Esophagus muscularis mucosa (tissue), 4 donors: Measurements from ENCODE around the gene C12orf60. TPM values are rescaled to one million over a fixed set of nuclear protein-coding genes. Genes with fewer than 3 reads are reported as not detected.
A peak's percentile ranks its signal among the peaks of the same experiment; 100 is the strongest.
"Not testable (repeated sequence)": the region's sequence is repeated elsewhere in the genome, so short reads cannot be mapped to it uniquely, and the experiment has no call there.

Source experiments
- DNase-seq: peaks from one replicate; pipeline ENCODE4 v3.0.0-alpha.2; 2017; ENCODE audit errors: extremely low spot score
- H3K27ac ChIP-seq, 4 donors: fragments of 200-600 bp; sonication (generic); replicated peaks in 1 of 4; 1 replicate in 3 of 4; 2 replicates in 1 of 4; pipeline ENCODE4 v1.5.1; 2016 to 2019; ENCODE audit warnings: mild to moderate bottlenecking in 1 of 4
- H3K27me3 ChIP-seq, 4 donors: fragments of 200-600 bp; sonication (generic); one replicate each; pipeline versions ENCODE4 v1.5.1 to v1.6.0; 2016 to 2019
- H3K36me3 ChIP-seq, 4 donors: fragments of 200-600 bp; sonication (generic); one replicate each; pipeline ENCODE4 v1.5.1; 2016 to 2019
- H3K4me1 ChIP-seq, 4 donors: fragments of 200-600 bp; sonication (generic); one replicate each; pipeline ENCODE4 v1.5.1; 2016 to 2019
- H3K4me3 ChIP-seq, 4 donors: fragments of 200-600 bp; sonication (generic); 1 replicate in 2 of 4; 2 replicates in 2 of 4; pipeline ENCODE4 v1.5.1; 2016 to 2019; ENCODE audit warnings: mild to moderate bottlenecking in 4 of 4, moderate library complexity in 1 of 4
- H3K9me3 ChIP-seq, 4 donors: fragments of 200-600 bp; sonication (generic); 1 replicate in 3 of 4; 2 replicates in 1 of 4; pipeline ENCODE4 v1.5.1; 2016 to 2019
- EP300 ChIP-seq: sonication (generic); formaldehyde crosslinking; IDR thresholded peaks from one replicate; pipeline ENCODE4 v1.6.1; 2017; ENCODE audit warnings: antibody characterized with exemption
- POLR2A ChIP-seq: fragments of 450-650 bp; IDR thresholded peaks from one replicate; pipeline ENCODE4 v1.6.1; 2017; ENCODE audit warnings: antibody characterized with exemption, moderate library complexity, mild to moderate bottlenecking, low read depth
- POLR2AphosphoS5 ChIP-seq, 2 donors: sonication (generic); formaldehyde crosslinking; IDR thresholded peaks; one replicate each; pipeline ENCODE4 v1.6.1; 2017; ENCODE audit warnings: antibody characterized with exemption in 2 of 2
- WGBS: methylation state at CpG from one replicate; pipeline ENCODE4 v1.1.5; 2018; 5-methylcytosine and 5-hydroxymethylcytosine counted together
- intact Hi-C: fragments of 100-400 bp; cut with DNase I; formaldehyde crosslinking; loops from one replicate; pipeline ENCODE4 v1.15.1; 2023
- total RNA-seq, 4 donors: library from RNA; depleted of rRNA; stranded (reverse); fragments of >200 nt; gene quantifications; one replicate each; pipeline versions ENCODE4 v1.1.0 to v1.2.1, GENCODE V29; 2016
- TF ChIP-seq, protein P1 (sequence below), 3 experiments: fragments of 200-600 bp in 2 of 3; fragments of 450-650 bp in 1 of 3; sonication (generic) in 2 of 3; IDR thresholded peaks; one replicate each; pipeline ENCODE4 v1.5.1; 2017 to 2019; ENCODE audit warnings: antibody characterized with exemption in 3 of 3, mild to moderate bottlenecking in 2 of 3, moderate library complexity in 1 of 3

Gene C12orf60
- total RNA-seq: 1 to 10 TPM in 2 of 4 donors, under 1 TPM in 2; 0.66 to 2.1 (median 1.1) TPM

- peaks cover 0 to 22% (median 11%) of the 10 kb centered on the region in 4 donors for H3K36me3 ChIP-seq
- H3K9me3 ChIP-seq: no peaks in the 10 kb centered on the region
- WGBS: under 1% methylated on average over 44 of the region's 50 CpGs
- peak within 1 kb of the TSS; percentile 82 to 96 (median 85) for H3K4me3 ChIP-seq
- H3K4me1 ChIP-seq: peaks cover 13 to 24% (median 22%) of the 10 kb centered on the region in 4 donors
- peak; percentile 99 for DNase-seq
- H3K27ac ChIP-seq: peak within 1 kb of the TSS; percentile 91 to 96 (median 92)
- TF ChIP-seq EP300 (no peak), POLR2A (peak; percentile 13), POLR2AphosphoS5 (IDR thresholded peaks at IDR 0.05) (peak; percentile 89 to 96)
- TF ChIP-seq, protein P1, sequence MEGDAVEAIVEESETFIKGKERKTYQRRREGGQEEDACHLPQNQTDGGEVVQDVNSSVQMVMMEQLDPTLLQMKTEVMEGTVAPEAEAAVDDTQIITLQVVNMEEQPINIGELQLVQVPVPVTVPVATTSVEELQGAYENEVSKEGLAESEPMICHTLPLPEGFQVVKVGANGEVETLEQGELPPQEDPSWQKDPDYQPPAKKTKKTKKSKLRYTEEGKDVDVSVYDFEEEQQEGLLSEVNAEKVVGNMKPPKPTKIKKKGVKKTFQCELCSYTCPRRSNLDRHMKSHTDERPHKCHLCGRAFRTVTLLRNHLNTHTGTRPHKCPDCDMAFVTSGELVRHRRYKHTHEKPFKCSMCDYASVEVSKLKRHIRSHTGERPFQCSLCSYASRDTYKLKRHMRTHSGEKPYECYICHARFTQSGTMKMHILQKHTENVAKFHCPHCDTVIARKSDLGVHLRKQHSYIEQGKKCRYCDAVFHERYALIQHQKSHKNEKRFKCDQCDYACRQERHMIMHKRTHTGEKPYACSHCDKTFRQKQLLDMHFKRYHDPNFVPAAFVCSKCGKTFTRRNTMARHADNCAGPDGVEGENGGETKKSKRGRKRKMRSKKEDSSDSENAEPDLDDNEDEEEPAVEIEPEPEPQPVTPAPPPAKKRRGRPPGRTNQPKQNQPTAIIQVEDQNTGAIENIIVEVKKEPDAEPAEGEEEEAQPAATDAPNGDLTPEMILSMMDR (IDR thresholded peaks at IDR 0.05): peak in 1 of 3 experiments; percentile 13
- intact Hi-C loops: loop anchor here (5.0 kb wide), 1 partner anchor 36 kb away; no protein-coding TSS in a partner anchor
- H3K27me3 ChIP-seq: no peaks in the 10 kb centered on the region
These were observed at the start of gene C12orf60, which contains the start of gene WBP11 for GRCh38 chr12:14803011-14803829. Gene C12orf60, plus strand, starts transcription at chr12:14803670. Its CDS starts 19,266 bp downstream, at chr12:14822936. Gene WBP11, minus strand, starts transcription at chr12:14803478. Its CDS starts 2,095 bp downstream, at chr12:14801383.

GRCh38 chr12:14756334-14757143 lies 46.9 kb upstream of the C12orf60 start:
- intact Hi-C loops: no loop called here
- TF ChIP-seq, protein P1 (IDR thresholded peaks at IDR 0.05): peak in 1 of 3 experiments; percentile 35
- no peak for TF ChIP-seq POLR2AphosphoS5 (IDR thresholded peaks at IDR 0.05)
- no peak for DNase-seq
- peaks cover 0 to under 1% (median 0%) of the 10 kb centered on the region in 4 donors for H3K36me3 ChIP-seq
- no peak overlapping the region for H3K4me3 ChIP-seq
- H3K9me3 ChIP-seq: no peaks in the 10 kb centered on the region
- peaks cover 0 to 7% (median 3%) of the 10 kb centered on the region in 4 donors for H3K4me1 ChIP-seq
- WGBS: 53% methylated on average over 17 of the region's 17 CpGs
- H3K27me3 ChIP-seq: no peaks in the 10 kb centered on the region
- H3K27ac ChIP-seq: no peak overlapping the region

- 80% methylated on average over 6 of the region's 6 CpGs for WGBS
- H3K36me3 ChIP-seq, intact Hi-C loops, H3K9me3 ChIP-seq, DNase-seq, H3K4me3 ChIP-seq, H3K27me3 ChIP-seq, H3K4me1 ChIP-seq, H3K27ac ChIP-seq: not testable (repeated sequence)
These were observed 43.7 kb upstream of the C12orf60 start for GRCh38 chr12:14759711-14760280.

GRCh38 chr12:14765398-14765797 lies 38.1 kb upstream of the C12orf60 start:
- no peak for DNase-seq
- H3K9me3 ChIP-seq: no peaks in the 10 kb centered on the region
- H3K27ac ChIP-seq: no peak overlapping the region
- no peaks in the 10 kb centered on the region for H3K27me3 ChIP-seq
- H3K4me1 ChIP-seq: peaks cover 0 to 26% (median 25%) of the 10 kb centered on the region in 4 donors
- peaks cover 0 to 6% (median 0%) of the 10 kb centered on the region in 4 donors for H3K36me3 ChIP-seq
- no peak overlapping the region for H3K4me3 ChIP-seq
- intact Hi-C loops: loop anchor here (5.0 kb wide), 1 partner anchor 37 kb away; the partner anchor contains the start of genes C12orf60 and WBP11
- 94% methylated on average over 2 of the region's 2 CpGs for WGBS
- TF ChIP-seq, protein P1 (IDR thresholded peaks at IDR 0.05): no peak
- TF ChIP-seq EP300: no peak
- TF ChIP-seq POLR2AphosphoS5 (IDR thresholded peaks at IDR 0.05): no peak
- TF ChIP-seq POLR2A: no peak

DNA sequence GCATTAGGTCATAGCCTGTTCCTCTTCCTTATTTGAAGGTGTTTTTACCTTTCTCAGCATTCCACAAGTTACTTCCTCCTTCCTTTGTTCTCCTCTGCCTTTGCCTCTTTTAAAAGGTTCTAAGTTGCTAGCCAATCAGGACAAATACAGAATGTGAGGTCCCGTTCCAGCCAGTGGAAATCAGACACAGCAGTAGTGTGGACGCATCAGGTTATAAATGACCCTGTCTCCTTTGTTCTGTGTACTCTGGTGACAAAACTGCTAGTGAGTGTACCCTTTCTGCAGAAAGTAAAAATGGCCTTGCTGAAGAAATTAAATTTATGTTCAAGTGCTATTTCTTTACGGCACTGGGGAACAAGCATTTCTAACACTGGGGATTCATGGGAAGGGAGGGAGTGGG lies 37.5 kb upstream of the C12orf60 start:
- not testable (repeated sequence) for H3K9me3 ChIP-seq, H3K4me3 ChIP-seq, H3K27me3 ChIP-seq, H3K36me3 ChIP-seq, DNase-seq, H3K27ac ChIP-seq
- 100% methylated on average over 3 of the region's 3 CpGs for WGBS
- intact Hi-C loops: loop anchor here (5.0 kb wide), 1 partner anchor 36 kb away; the partner anchor contains the start of genes C12orf60 and WBP11
- peaks cover 0 to 26% (median 25%) of the 10 kb centered on the region in 4 donors for H3K4me1 ChIP-seq
